Ishikawa (cell line): Measurements from ENCODE around the gene MRRF.

Source experiments
- CEBPB ChIP-seq: IDR thresholded peaks from 2 replicates; pipeline ENCODE4 v1.6.1; 2012
- CREB1 ChIP-seq: IDR thresholded peaks from 2 replicates; pipeline ENCODE4 v1.6.1; 2012; ENCODE audit warnings: low read depth
- EGR1 ChIP-seq: IDR thresholded peaks from 2 replicates; pipeline ENCODE4 v1.6.1; 2012
- EP300 ChIP-seq: IDR thresholded peaks from 2 replicates; pipeline ENCODE4 v1.6.1; 2012; ENCODE audit warnings: borderline replicate concordance
- FOXM1 ChIP-seq: IDR thresholded peaks from 2 replicates; pipeline ENCODE4 v1.6.1; 2012; ENCODE audit warnings: low read depth, borderline replicate concordance
- NFIC ChIP-seq: IDR thresholded peaks from 2 replicates; pipeline ENCODE4 v1.6.1; 2012
- RAD21 ChIP-seq: IDR thresholded peaks from 2 replicates; pipeline ENCODE4 v1.6.1; 2012; ENCODE audit warnings: low read depth
- TAF1 ChIP-seq: IDR thresholded peaks from 2 replicates; pipeline ENCODE4 v1.6.1; 2012; ENCODE audit warnings: low read depth, mild to moderate bottlenecking
- TCF12 ChIP-seq: IDR thresholded peaks from 2 replicates; pipeline ENCODE4 v1.6.1; 2012; ENCODE audit warnings: low read depth
- TEAD4 ChIP-seq: IDR thresholded peaks from 2 replicates; pipeline ENCODE4 v1.6.1; 2012
- YY1 ChIP-seq: IDR thresholded peaks from 2 replicates; pipeline ENCODE4 v1.6.1; 2012; ENCODE audit warnings: low read depth
- ZBTB7A ChIP-seq: IDR thresholded peaks from 2 replicates; pipeline ENCODE4 v1.6.1; 2012; ENCODE audit warnings: low read depth
- TF ChIP-seq, protein P1 (sequence below): IDR thresholded peaks from 2 replicates; pipeline ENCODE4 v1.6.1; 2012; ENCODE audit warnings: low read depth, mild to moderate bottlenecking
- TF ChIP-seq, protein P2 (sequence below): IDR thresholded peaks from 2 replicates; pipeline ENCODE4 v1.6.1; 2012
- TF ChIP-seq, protein P3 (sequence below): IDR thresholded peaks from 2 replicates; pipeline ENCODE4 v1.6.1; 2012

The MRRF gene

DNA sequence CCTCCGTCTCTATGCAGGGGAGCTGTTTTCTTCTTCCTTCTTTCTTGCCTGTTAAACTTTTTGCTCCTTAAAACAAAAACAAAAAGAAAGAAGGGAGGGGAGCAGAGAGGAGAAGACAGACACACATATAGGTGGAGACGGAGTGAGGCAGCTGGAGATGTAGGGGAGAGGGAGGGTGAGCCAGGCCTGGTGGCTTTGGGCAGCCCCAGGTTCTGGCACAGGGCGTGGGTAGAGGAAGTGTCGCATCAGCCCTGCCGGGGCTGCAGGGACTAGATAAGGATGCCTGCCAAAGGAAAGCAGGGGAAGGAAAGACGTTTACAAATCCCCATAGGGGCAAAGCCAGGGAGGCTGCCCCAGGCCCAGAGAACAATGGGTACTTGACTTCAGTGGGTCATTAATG, 67.4 kb downstream of the MRRF start:
- TF ChIP-seq, protein P1, sequence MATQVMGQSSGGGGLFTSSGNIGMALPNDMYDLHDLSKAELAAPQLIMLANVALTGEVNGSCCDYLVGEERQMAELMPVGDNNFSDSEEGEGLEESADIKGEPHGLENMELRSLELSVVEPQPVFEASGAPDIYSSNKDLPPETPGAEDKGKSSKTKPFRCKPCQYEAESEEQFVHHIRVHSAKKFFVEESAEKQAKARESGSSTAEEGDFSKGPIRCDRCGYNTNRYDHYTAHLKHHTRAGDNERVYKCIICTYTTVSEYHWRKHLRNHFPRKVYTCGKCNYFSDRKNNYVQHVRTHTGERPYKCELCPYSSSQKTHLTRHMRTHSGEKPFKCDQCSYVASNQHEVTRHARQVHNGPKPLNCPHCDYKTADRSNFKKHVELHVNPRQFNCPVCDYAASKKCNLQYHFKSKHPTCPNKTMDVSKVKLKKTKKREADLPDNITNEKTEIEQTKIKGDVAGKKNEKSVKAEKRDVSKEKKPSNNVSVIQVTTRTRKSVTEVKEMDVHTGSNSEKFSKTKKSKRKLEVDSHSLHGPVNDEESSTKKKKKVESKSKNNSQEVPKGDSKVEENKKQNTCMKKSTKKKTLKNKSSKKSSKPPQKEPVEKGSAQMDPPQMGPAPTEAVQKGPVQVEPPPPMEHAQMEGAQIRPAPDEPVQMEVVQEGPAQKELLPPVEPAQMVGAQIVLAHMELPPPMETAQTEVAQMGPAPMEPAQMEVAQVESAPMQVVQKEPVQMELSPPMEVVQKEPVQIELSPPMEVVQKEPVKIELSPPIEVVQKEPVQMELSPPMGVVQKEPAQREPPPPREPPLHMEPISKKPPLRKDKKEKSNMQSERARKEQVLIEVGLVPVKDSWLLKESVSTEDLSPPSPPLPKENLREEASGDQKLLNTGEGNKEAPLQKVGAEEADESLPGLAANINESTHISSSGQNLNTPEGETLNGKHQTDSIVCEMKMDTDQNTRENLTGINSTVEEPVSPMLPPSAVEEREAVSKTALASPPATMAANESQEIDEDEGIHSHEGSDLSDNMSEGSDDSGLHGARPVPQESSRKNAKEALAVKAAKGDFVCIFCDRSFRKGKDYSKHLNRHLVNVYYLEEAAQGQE: no peak

DNA sequence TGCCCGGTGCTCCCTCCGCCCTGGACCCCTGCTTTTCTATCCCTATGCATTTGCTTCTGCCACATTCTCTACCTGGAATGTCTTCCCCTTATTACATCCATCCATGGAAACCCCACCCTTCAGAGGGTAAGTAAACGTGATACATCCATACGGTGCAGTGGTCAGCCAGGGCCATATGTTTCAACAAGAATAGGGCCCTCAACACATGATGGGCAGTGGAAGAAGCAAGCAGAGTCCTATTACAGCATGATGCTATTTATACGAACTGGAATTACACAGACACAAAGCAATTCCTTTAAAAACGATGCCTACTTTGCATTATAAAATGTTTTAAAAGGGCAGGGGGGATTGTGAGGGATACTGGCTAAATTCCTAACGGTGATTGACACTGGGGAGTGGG, 68.0 kb downstream of the MRRF start:
- TF ChIP-seq ZBTB7A (no peak), EP300 (no peak), TAF1 (no peak), CEBPB (no peak), EGR1 (no peak), NFIC (no peak), RAD21 (no peak), CREB1 (no peak), TEAD4 (no peak), TCF12 (no peak), YY1 (no peak)
- TF ChIP-seq, protein P2, sequence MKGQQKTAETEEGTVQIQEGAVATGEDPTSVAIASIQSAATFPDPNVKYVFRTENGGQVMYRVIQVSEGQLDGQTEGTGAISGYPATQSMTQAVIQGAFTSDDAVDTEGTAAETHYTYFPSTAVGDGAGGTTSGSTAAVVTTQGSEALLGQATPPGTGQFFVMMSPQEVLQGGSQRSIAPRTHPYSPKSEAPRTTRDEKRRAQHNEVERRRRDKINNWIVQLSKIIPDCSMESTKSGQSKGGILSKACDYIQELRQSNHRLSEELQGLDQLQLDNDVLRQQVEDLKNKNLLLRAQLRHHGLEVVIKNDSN: no peak
- TF ChIP-seq, protein P3, sequence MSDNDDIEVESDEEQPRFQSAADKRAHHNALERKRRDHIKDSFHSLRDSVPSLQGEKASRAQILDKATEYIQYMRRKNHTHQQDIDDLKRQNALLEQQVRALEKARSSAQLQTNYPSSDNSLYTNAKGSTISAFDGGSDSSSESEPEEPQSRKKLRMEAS: no peak
- TF ChIP-seq, protein P1: no peak

DNA sequence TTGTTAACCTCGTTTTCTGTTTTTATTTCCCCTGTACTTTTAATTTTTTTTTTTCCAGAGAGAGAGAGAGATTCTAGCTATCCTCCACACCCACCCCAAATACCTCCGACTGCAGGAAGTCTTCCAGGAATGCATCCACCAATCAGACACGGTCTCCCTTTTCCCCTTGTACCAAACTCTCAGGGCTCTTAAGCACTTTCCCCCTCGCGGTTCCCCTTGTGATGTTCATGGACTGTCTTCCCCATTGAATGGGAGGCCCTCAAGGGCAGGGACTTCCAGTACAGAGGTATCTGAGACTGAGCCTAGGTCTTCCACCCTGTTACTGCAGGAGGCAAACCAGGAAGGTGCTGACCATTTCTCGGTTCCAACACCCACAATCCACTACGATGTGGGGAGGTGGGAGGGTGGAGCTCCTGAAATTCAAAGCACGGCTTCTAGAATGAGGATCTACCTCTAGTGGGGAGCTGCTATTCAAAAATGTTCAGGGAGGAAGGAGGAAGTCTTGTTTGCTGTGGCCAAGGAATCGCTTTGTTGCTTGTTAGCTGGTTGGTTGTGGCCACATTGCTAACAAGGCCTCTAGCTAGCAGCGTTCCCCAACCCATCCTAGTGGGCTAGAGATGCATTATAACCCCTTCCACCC, 68.6 kb downstream of the MRRF start:
- TF ChIP-seq EGR1: no peak
- TF ChIP-seq CREB1: no peak
- TF ChIP-seq TEAD4: no peak
- no peak for TF ChIP-seq NFIC
- TF ChIP-seq RAD21: no peak
- TF ChIP-seq, protein P2: no peak
- TF ChIP-seq FOXM1: no peak
- TF ChIP-seq TAF1: no peak
- TF ChIP-seq, protein P1: no peak
- TF ChIP-seq, protein P3: no peak
- no peak for TF ChIP-seq ZBTB7A
- TF ChIP-seq EP300: no peak
- no peak for TF ChIP-seq CEBPB
- TF ChIP-seq YY1: no peak
- TF ChIP-seq TCF12: no peak

DNA sequence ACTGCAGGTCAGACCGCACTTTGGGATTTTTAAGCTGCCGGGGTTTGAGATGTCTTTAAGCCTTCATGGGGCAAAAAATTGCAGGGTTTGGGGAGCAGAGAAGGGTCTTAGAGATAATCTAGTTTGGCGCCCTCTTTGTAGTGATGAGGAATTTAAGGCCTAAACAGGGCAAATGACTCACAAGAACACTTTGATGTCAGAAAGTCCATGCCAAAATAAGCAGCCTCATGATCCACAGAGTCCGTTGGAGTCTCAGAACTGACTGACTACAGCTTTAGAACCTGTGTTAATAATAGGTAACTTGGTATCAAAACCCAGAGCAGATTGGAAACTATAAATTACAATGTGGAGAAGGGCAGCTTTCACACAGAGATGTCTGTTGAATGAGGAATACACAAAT, 70.2 kb downstream of the MRRF start:
- no peak for TF ChIP-seq RAD21
- no peak for TF ChIP-seq EP300
- TF ChIP-seq TCF12: no peak
- TF ChIP-seq, protein P3: no peak
- TF ChIP-seq CEBPB: no peak
- no peak for TF ChIP-seq TAF1
- no peak for TF ChIP-seq ZBTB7A
- TF ChIP-seq NFIC: no peak
- TF ChIP-seq EGR1: no peak
- no peak for TF ChIP-seq YY1
- TF ChIP-seq, protein P1: no peak
- TF ChIP-seq CREB1: no peak
- TF ChIP-seq FOXM1: no peak
- TF ChIP-seq TEAD4: no peak
- TF ChIP-seq, protein P2: no peak
